HEK293 (cell line): ENCODE data around the gene DHRS11.
A peak's percentile ranks its signal among the peaks of the same experiment; 100 is the strongest.
"Not testable (repeated sequence)": the region's sequence is repeated elsewhere in the genome, so short reads cannot be mapped to it uniquely, and the experiment has no call there.

Experiments used
- CTCF ChIA-PET: fragments of 350-600 bp; formaldehyde crosslinking; extraction: SDS; loops from one replicate; lab custom pipeline; 2021; ENCODE audit warnings: antibody characterized with exemption; lab: Yijun Ruan, JAX
- POLR2A ChIA-PET: fragments of 300-600 bp; formaldehyde crosslinking; extraction: SDS; loops from one replicate; lab custom pipeline; 2020; ENCODE audit warnings: antibody characterized with exemption, inconsistent platforms; lab: Yijun Ruan, JAX
- H3K27ac ChIP-seq: fragments of 200-500 bp; sonication (Bioruptor generic); 2 replicates; pipeline ENCODE4 v1.5.1; 2014; ENCODE audit warnings: low read depth, low read length, control low read depth, inconsistent platforms; ENCODE audit errors: extremely low read depth
- H3K36me3 ChIP-seq, 2 experiments: fragments of 200-500 bp in 1 of 2; sonication (Bioruptor generic) in 1 of 2; 1 replicate in 1 of 2; 2 replicates in 1 of 2; pipeline ENCODE4 v1.5.1; 2014 to 2017; ENCODE audit warnings: inconsistent platforms in 2 of 2, low read length in 2 of 2; ENCODE audit not compliant: control insufficient read depth in 2 of 2, insufficient read depth in 1 of 2
- H3K4me1 ChIP-seq: fragments of 200-500 bp; sonication (Bioruptor generic); 2 replicates; pipeline ENCODE4 v1.5.1; 2014; ENCODE audit warnings: mild to moderate bottlenecking, low read length, inconsistent platforms; ENCODE audit not compliant: control insufficient read depth, insufficient read depth
- H3K4me3 ChIP-seq: 2 replicates; pipeline ENCODE4 v1.5.1; 2011; ENCODE audit warnings: low read depth, mild to moderate bottlenecking, control low read depth, low read length, moderate library complexity
- H3K9me3 ChIP-seq: fragments of 200-500 bp; sonication (Bioruptor generic); 2 replicates; pipeline ENCODE4 v1.5.1; 2014; ENCODE audit warnings: low read depth, low read length, inconsistent platforms; ENCODE audit not compliant: control insufficient read depth, insufficient read depth
- AEBP2 ChIP-seq: fragments of 450-650 bp; formaldehyde crosslinking; IDR thresholded peaks from 2 replicates; pipeline ENCODE4 v1.5.1; 2016; ENCODE audit warnings: missing biosample characterization, missing genetic modification characterization, borderline replicate concordance
- GLIS1 ChIP-seq: fragments of 450-650 bp; formaldehyde crosslinking; IDR thresholded peaks from 2 replicates; pipeline ENCODE4 v1.5.1; 2016; ENCODE audit warnings: missing biosample characterization, missing genetic modification characterization
- IKZF3 ChIP-seq: fragments of 450-650 bp; IDR thresholded peaks from 2 replicates; pipeline ENCODE4 v1.5.0; 2018; ENCODE audit warnings: missing biosample characterization, mild to moderate bottlenecking, missing genetic modification characterization, moderate library complexity
- KLF7 ChIP-seq: fragments of 450-650 bp; formaldehyde crosslinking; IDR thresholded peaks from 2 replicates; pipeline ENCODE4 v1.5.1; 2016; ENCODE audit warnings: missing biosample characterization, missing genetic modification characterization, borderline replicate concordance
- OVOL3 ChIP-seq: fragments of 450-650 bp; formaldehyde crosslinking; IDR thresholded peaks from 2 replicates; pipeline ENCODE4 v1.5.1; 2016; ENCODE audit warnings: missing biosample characterization, missing genetic modification characterization
- ZFP41 ChIP-seq: fragments of 450-650 bp; formaldehyde crosslinking; IDR thresholded peaks from 2 replicates; pipeline ENCODE4 v1.5.1; 2016; ENCODE audit warnings: missing biosample characterization, missing genetic modification characterization, borderline replicate concordance
- ZNF121 ChIP-seq: fragments of 450-650 bp; formaldehyde crosslinking; IDR thresholded peaks from 2 replicates; pipeline ENCODE4 v1.5.1; 2016; ENCODE audit warnings: missing biosample characterization, missing genetic modification characterization
- ZNF138 ChIP-seq: fragments of 450-650 bp; formaldehyde crosslinking; IDR thresholded peaks from 2 replicates; pipeline ENCODE4 v1.5.1; 2016; ENCODE audit warnings: missing biosample characterization, missing genetic modification characterization, borderline replicate concordance
- ZNF140 ChIP-seq: fragments of 450-650 bp; formaldehyde crosslinking; IDR thresholded peaks from 2 replicates; pipeline ENCODE4 v1.5.1; 2016; ENCODE audit warnings: missing biosample characterization, missing genetic modification characterization
- ZNF146 ChIP-seq: fragments of 450-650 bp; formaldehyde crosslinking; IDR thresholded peaks from 2 replicates; pipeline ENCODE4 v1.5.1; 2016; ENCODE audit warnings: missing biosample characterization, missing genetic modification characterization
- ZNF155 ChIP-seq: fragments of 450-650 bp; formaldehyde crosslinking; IDR thresholded peaks from 2 replicates; pipeline ENCODE4 v1.5.1; 2016; ENCODE audit warnings: missing biosample characterization, missing genetic modification characterization
- ZNF302 ChIP-seq: fragments of 450-650 bp; formaldehyde crosslinking; IDR thresholded peaks from 2 replicates; pipeline ENCODE4 v1.5.1; 2016; ENCODE audit warnings: missing biosample characterization, missing genetic modification characterization, low read depth
- ZNF324 ChIP-seq: fragments of 450-650 bp; formaldehyde crosslinking; IDR thresholded peaks from 2 replicates; pipeline ENCODE4 v1.5.1; 2016; ENCODE audit warnings: missing biosample characterization, missing genetic modification characterization
- ZNF394 ChIP-seq: fragments of 450-650 bp; formaldehyde crosslinking; IDR thresholded peaks from 2 replicates; pipeline ENCODE4 v1.5.1; 2016; ENCODE audit warnings: missing biosample characterization, missing genetic modification characterization, mild to moderate bottlenecking, moderate library complexity, borderline replicate concordance
- ZNF48 ChIP-seq: fragments of 450-650 bp; formaldehyde crosslinking; IDR thresholded peaks from 2 replicates; pipeline ENCODE4 v1.5.1; 2016; ENCODE audit warnings: missing biosample characterization, missing genetic modification characterization
- ZNF518A ChIP-seq: fragments of 450-650 bp; formaldehyde crosslinking; conservative IDR thresholded peaks from 2 replicates; pipeline ENCODE4 v1.5.1; 2016; ENCODE audit warnings: low read depth, missing biosample characterization, missing genetic modification characterization
- ZNF571 ChIP-seq: fragments of 450-650 bp; formaldehyde crosslinking; IDR thresholded peaks from 2 replicates; pipeline ENCODE4 v1.5.0; 2017; ENCODE audit warnings: missing biosample characterization, missing genetic modification characterization
- ZNF596 ChIP-seq: fragments of 450-650 bp; IDR thresholded peaks from 2 replicates; pipeline ENCODE4 v1.5.0; 2018; ENCODE audit warnings: missing biosample characterization, mild to moderate bottlenecking, missing genetic modification characterization, moderate library complexity
- ZNF707 ChIP-seq: fragments of 450-650 bp; formaldehyde crosslinking; IDR thresholded peaks from 2 replicates; pipeline ENCODE4 v1.5.1; 2016; ENCODE audit warnings: missing biosample characterization, missing genetic modification characterization
- ZNF830 ChIP-seq: fragments of 450-650 bp; IDR thresholded peaks from 2 replicates; pipeline ENCODE4 v1.5.0; 2018; ENCODE audit warnings: missing biosample characterization, missing genetic modification characterization, low read depth, mild to moderate bottlenecking, moderate library complexity
- TF ChIP-seq, protein P1 (sequence below): fragments of 450-650 bp; formaldehyde crosslinking; IDR thresholded peaks from 2 replicates; pipeline ENCODE4 v1.5.1; 2017; ENCODE audit warnings: missing biosample characterization, missing genetic modification characterization

Gene DHRS11

DNA sequence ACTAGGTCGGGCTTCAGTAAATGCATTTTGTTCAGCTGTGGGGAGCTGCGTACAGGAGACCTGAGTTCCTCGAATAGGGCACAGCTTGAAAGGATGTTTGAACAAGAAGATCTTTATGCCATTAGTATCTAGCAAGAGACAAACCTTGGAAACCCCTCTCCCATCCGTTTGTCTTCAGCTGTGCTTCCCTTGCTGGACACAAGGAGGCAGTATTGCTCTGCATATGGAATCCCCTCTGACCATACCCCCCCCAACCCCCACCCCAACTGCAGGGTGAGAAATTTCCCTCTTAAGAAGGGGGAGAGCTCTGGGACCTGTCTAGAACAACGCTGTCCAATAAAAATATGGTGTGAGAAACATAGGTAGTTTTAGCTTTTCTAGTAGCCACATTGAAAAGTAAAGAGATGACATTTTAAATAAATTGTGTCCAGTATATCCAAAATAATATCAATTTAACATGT lies 11.3 kb downstream of the DHRS11 start (continued):
- TF ChIP-seq ZNF140 (tag by site-specific recombination), result no peak
- no peak for TF ChIP-seq KLF7 (tag by site-specific recombination)
- TF ChIP-seq ZNF571 (tag by site-specific recombination), result no peak
- TF ChIP-seq, protein P1, sequence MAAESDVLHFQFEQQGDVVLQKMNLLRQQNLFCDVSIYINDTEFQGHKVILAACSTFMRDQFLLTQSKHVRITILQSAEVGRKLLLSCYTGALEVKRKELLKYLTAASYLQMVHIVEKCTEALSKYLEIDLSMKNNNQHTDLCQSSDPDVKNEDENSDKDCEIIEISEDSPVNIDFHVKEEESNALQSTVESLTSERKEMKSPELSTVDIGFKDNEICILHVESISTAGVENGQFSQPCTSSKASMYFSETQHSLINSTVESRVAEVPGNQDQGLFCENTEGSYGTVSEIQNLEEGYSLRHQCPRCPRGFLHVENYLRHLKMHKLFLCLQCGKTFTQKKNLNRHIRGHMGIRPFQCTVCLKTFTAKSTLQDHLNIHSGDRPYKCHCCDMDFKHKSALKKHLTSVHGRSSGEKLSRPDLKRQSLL, result no peak

DNA sequence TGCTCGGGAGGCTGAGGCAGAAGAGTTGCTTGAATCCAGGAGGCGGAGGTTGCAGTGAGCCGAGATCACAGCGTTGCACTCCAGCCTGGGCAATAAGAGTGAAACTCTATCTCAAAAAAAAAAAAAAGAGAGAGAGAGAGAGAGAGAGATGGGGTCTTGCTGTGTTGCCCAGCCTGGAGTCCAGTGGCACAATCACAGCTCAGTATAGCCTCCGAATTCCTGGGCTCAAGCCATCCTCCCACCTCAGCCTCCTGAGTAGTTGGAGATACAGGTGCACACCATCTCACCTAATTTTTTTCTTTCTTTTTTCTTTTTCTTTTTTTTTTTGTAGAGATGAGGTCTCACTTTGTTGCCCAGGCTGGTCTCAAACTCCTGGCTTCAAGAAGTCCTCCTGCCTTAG lies 13.3 kb downstream of the DHRS11 start:
- POLR2A ChIA-PET, H3K4me3 ChIP-seq, H3K9me3 ChIP-seq, H3K4me1 ChIP-seq, H3K27ac ChIP-seq: not testable (repeated sequence)
- H3K36me3 ChIP-seq, result peaks cover 4 to 20% of the 10 kb centered on the region in 2 experiments; a peak in 2 of 3 replicates
- CTCF ChIA-PET, result interaction anchor here (3.9 kb wide), 1 partner anchor 22 kb away, joined by 45 read pairs; no protein-coding TSS in a partner anchor
- TF ChIP-seq ZNF121 (tag by site-specific recombination), result peak; percentile 78
- peak; percentile 40; the same call in 1 of the 2 replicates for TF ChIP-seq ZNF596 (tag by site-specific recombination)

- ChIA-PET POLR2A (interaction anchor here (1.3 kb wide), 1 partner anchor 63 kb away, joined by 3 read pairs; the partner anchor contains the start of gene GGNBP2), CTCF (interaction anchor here (0.6 to 0.7 kb wide), 2 partner anchors 20 to 554 kb away, joined by 3 read pairs; no protein-coding TSS in a partner anchor)
- Histone ChIP-seq H3K4me3 (no peak overlapping the region), H3K36me3 (peaks cover 3 to 20% of the 10 kb centered on the region in 2 experiments; a peak in 2 of 3 replicates), H3K9me3 (no peaks in the 10 kb centered on the region), H3K27ac (no peak overlapping the region), H3K4me1 (peaks cover 1% of the 10 kb centered on the region)
- TF ChIP-seq ZNF571 (tag by site-specific recombination) (no peak), ZNF830 (no peak), ZNF707 (tag by site-specific recombination) (no peak)
- TF ChIP-seq, all 188 proteins: peak for 0
These were observed 16.6 kb downstream of the DHRS11 start for GRCh38 chr17:36608280-36608679.

GRCh38 chr17:36608794-36609497 lies 17.3 kb downstream of the DHRS11 start:
- Histone ChIP-seq H3K4me3 (no peak overlapping the region), H3K36me3 (peaks cover 0 to 16% of the 10 kb centered on the region in 2 experiments; a peak in 2 of 3 replicates), H3K27ac (no peak overlapping the region), H3K9me3 (no peaks in the 10 kb centered on the region), H3K4me1 (no peaks in the 10 kb centered on the region; the same call in 1 of the 2 replicates)
- POLR2A ChIA-PET, result no interaction called here
- CTCF ChIA-PET, result interaction anchor here (0.7 kb wide), 1 partner anchor 554 kb away, joined by 3 read pairs; no protein-coding TSS in a partner anchor
- TF ChIP-seq GLIS1 (tag by site-specific recombination), result peak; percentile 57
- no peak for TF ChIP-seq IKZF3 (tag by site-specific recombination)
- TF ChIP-seq OVOL3 (tag by site-specific recombination), result no peak
- TF ChIP-seq ZNF138 (tag by site-specific recombination), result no peak
- no peak for TF ChIP-seq ZNF48
- no peak for TF ChIP-seq ZNF302 (tag by site-specific recombination)
- no peak for TF ChIP-seq ZNF155 (tag by site-specific recombination)
- TF ChIP-seq ZNF394 (tag by site-specific recombination), result no peak
- no peak for TF ChIP-seq AEBP2
- no peak for TF ChIP-seq ZNF518A (tag by site-specific recombination)
- no peak for TF ChIP-seq ZFP41 (tag by site-specific recombination)
- no peak for TF ChIP-seq ZNF146 (tag by site-specific recombination)
- TF ChIP-seq ZNF324 (tag by site-specific recombination), result no peak
